NCI-H2029 treated with DMSO at 0.1 percent for 48 hours (cell line): Measurements from ENCODE around the gene TBC1D13.
"Not testable (repeated sequence)": the region's sequence is repeated elsewhere in the genome, so short reads cannot be mapped to it uniquely, and the experiment has no call there.

ENCODE experiments used
- DNase-seq: peaks from one replicate; lab custom pipeline; 2025; lab: John Stamatoyannopoulos, UW

TBC1D13 gene

GRCh38 chr9:128821584-128822406 lies 34.7 kb downstream of the TBC1D13 start:
- DNase-seq: no peak

GRCh38 chr9:128822407-128823042 lies 35.5 kb downstream of the TBC1D13 start:
- DNase-seq: no peak

- DNase-seq: no peak
These were observed 36.4 kb downstream of the TBC1D13 start for GRCh38 chr9:128823362-128823902.

- no peak for DNase-seq
These were observed 36.9 kb downstream of the TBC1D13 start for GRCh38 chr9:128823903-128824406.

GRCh38 chr9:128824911-128825310 lies 37.9 kb downstream of the TBC1D13 start:
- DNase-seq: no peak

- DNase-seq: no peak
These were observed 39.1 kb downstream of the TBC1D13 start for GRCh38 chr9:128825923-128826700.

- no peak for DNase-seq
These were observed 41.2 kb downstream of the TBC1D13 start for GRCh38 chr9:128828267-128828666.

- DNase-seq: no peak
These were observed 41.8 kb downstream of the TBC1D13 start for GRCh38 chr9:128828719-128829452.

GRCh38 chr9:128829477-128830251 lies 42.6 kb downstream of the TBC1D13 start, which contains the start of gene SPOUT1:
TSS of gene SPOUT1 (minus strand) at chr9:128829794. CDS start at chr9:128829780, 14 bp downstream.
- peak; percentile 86 for DNase-seq

GRCh38 chr9:128833696-128834095 lies 46.6 kb downstream of the TBC1D13 start:
- DNase-seq: no peak

- no peak for DNase-seq
These were observed 48.5 kb downstream of the TBC1D13 start for GRCh38 chr9:128835246-128836210.

- DNase-seq: no peak
These were observed 49.6 kb downstream of the TBC1D13 start for GRCh38 chr9:128836509-128837145.

- DNase-seq: no peak
These were observed 51.3 kb downstream of the TBC1D13 start for GRCh38 chr9:128838338-128838737.

- no peak for DNase-seq
These were observed 53.5 kb downstream of the TBC1D13 start for GRCh38 chr9:128840524-128840923.

- no peak for DNase-seq
These were observed 54.8 kb downstream of the TBC1D13 start for GRCh38 chr9:128841694-128842492.

GRCh38 chr9:128843171-128843570 lies 56.1 kb downstream of the TBC1D13 start:
- DNase-seq: not testable (repeated sequence)

GRCh38 chr9:128845186-128845931 lies 58.3 kb downstream of the TBC1D13 start:
- DNase-seq: no peak
